IPS-15b (cell line): ENCODE measurements around the gene AFTPH.

Experiments used
- H3K27me3 ChIP-seq: one replicate; pipeline ENCODE4 v1.6.1; 2013; ENCODE audit warnings: low read length; ENCODE audit not compliant: control insufficient read depth, insufficient read depth
- H3K36me3 ChIP-seq: one replicate; pipeline ENCODE4 v1.6.1; 2013; ENCODE audit warnings: low read length; ENCODE audit not compliant: control insufficient read depth, insufficient read depth
- H3K4me1 ChIP-seq: one replicate; pipeline ENCODE4 v1.6.1; 2013; ENCODE audit warnings: mild to moderate bottlenecking, low read length; ENCODE audit not compliant: control insufficient read depth, insufficient read depth
- H3K4me3 ChIP-seq: one replicate; pipeline ENCODE4 v1.5.1; 2013; ENCODE audit warnings: low read depth, low read length
- H3K9ac ChIP-seq: one replicate; pipeline ENCODE4 v1.6.1; 2013; ENCODE audit warnings: low read depth, mild to moderate bottlenecking, low read length
- H3K9me3 ChIP-seq: one replicate; pipeline ENCODE4 v1.6.1; 2013; ENCODE audit warnings: mild to moderate bottlenecking, low read length; ENCODE audit not compliant: control insufficient read depth, insufficient read depth

Gene AFTPH

GRCh38 chr2:64550042-64550441, 25.9 kb downstream of the AFTPH start:
- Histone ChIP-seq H3K9me3 (no peaks in the 10 kb centered on the region), H3K4me1 (peaks cover 3% of the 10 kb centered on the region), H3K4me3 (no peak overlapping the region), H3K27me3 (no peaks in the 10 kb centered on the region), H3K9ac (no peak overlapping the region), H3K36me3 (no peaks in the 10 kb centered on the region)

GRCh38 chr2:64551851-64552250, 27.7 kb downstream of the AFTPH start:
- Histone ChIP-seq H3K36me3 (no peaks in the 10 kb centered on the region), H3K27me3 (no peaks in the 10 kb centered on the region), H3K9ac (no peak overlapping the region), H3K9me3 (no peaks in the 10 kb centered on the region), H3K4me3 (no peak overlapping the region), H3K4me1 (peaks cover 3% of the 10 kb centered on the region)

GRCh38 chr2:64554117-64554516, 30.0 kb downstream of the AFTPH start:
- Histone ChIP-seq H3K4me3 (no peak overlapping the region), H3K36me3 (no peaks in the 10 kb centered on the region), H3K4me1 (peaks cover 3% of the 10 kb centered on the region)

GRCh38 chr2:64558445-64559081, 34.4 kb downstream of the AFTPH start:
- Histone ChIP-seq H3K27me3 (no peaks in the 10 kb centered on the region), H3K4me1 (peaks cover 3% of the 10 kb centered on the region), H3K4me3 (no peak overlapping the region), H3K36me3 (no peaks in the 10 kb centered on the region), H3K9ac (no peak overlapping the region), H3K9me3 (no peaks in the 10 kb centered on the region)

More at GRCh38 chr2:64554117-64554516, 30.0 kb downstream of the AFTPH start:
- H3K27me3 ChIP-seq: no peaks in the 10 kb centered on the region
- H3K9me3 ChIP-seq: no peaks in the 10 kb centered on the region
- no peak overlapping the region for H3K9ac ChIP-seq

GRCh38 chr2:64562148-64562784, 38.1 kb downstream of the AFTPH start:
- no peaks in the 10 kb centered on the region for H3K4me1 ChIP-seq
- H3K9ac ChIP-seq: no peak overlapping the region
- no peaks in the 10 kb centered on the region for H3K36me3 ChIP-seq
- no peaks in the 10 kb centered on the region for H3K9me3 ChIP-seq
- H3K4me3 ChIP-seq: no peak overlapping the region
- H3K27me3 ChIP-seq: no peaks in the 10 kb centered on the region

- Histone ChIP-seq H3K27me3 (no peaks in the 10 kb centered on the region), H3K4me3 (no peak overlapping the region), H3K9ac (no peak overlapping the region), H3K36me3 (no peaks in the 10 kb centered on the region), H3K4me1 (no peaks in the 10 kb centered on the region), H3K9me3 (no peaks in the 10 kb centered on the region)
Observed at GRCh38 chr2:64563436-64563938, 39.4 kb downstream of the AFTPH start.

GRCh38 chr2:64565949-64566710, 42.0 kb downstream of the AFTPH start:
- Histone ChIP-seq H3K4me3 (no peak overlapping the region), H3K9ac (no peak overlapping the region), H3K9me3 (no peaks in the 10 kb centered on the region), H3K27me3 (no peaks in the 10 kb centered on the region), H3K4me1 (no peaks in the 10 kb centered on the region), H3K36me3 (no peaks in the 10 kb centered on the region)

- Histone ChIP-seq H3K27me3 (no peaks in the 10 kb centered on the region), H3K4me3 (no peak overlapping the region), H3K4me1 (no peaks in the 10 kb centered on the region), H3K36me3 (peaks cover 3% of the 10 kb centered on the region), H3K9ac (no peak overlapping the region), H3K9me3 (no peaks in the 10 kb centered on the region)
Observed at GRCh38 chr2:64567473-64567872, 43.3 kb downstream of the AFTPH start.

GRCh38 chr2:64568836-64569235, 44.7 kb downstream of the AFTPH start:
- Histone ChIP-seq H3K9ac (no peak overlapping the region), H3K4me3 (no peak overlapping the region), H3K36me3 (peaks cover 3% of the 10 kb centered on the region), H3K27me3 (no peaks in the 10 kb centered on the region), H3K4me1 (no peaks in the 10 kb centered on the region), H3K9me3 (no peaks in the 10 kb centered on the region)

GRCh38 chr2:64574871-64575270, 50.7 kb downstream of the AFTPH start:
- Histone ChIP-seq H3K27me3 (no peaks in the 10 kb centered on the region), H3K9me3 (no peaks in the 10 kb centered on the region), H3K4me1 (no peaks in the 10 kb centered on the region), H3K4me3 (no peak overlapping the region), H3K36me3 (peaks cover 3% of the 10 kb centered on the region), H3K9ac (no peak overlapping the region)

- H3K27me3 ChIP-seq: no peaks in the 10 kb centered on the region
- no peaks in the 10 kb centered on the region for H3K9me3 ChIP-seq
- no peak overlapping the region for H3K9ac ChIP-seq
- no peaks in the 10 kb centered on the region for H3K36me3 ChIP-seq
- H3K4me3 ChIP-seq: no peak overlapping the region
- H3K4me1 ChIP-seq: no peaks in the 10 kb centered on the region
Observed at GRCh38 chr2:64581018-64581417, 56.9 kb downstream of the AFTPH start.
